Measurements from ENCODE around the gene UBE2N.
"Not testable (repeated sequence)": the region's sequence is repeated elsewhere in the genome, so short reads cannot be mapped to it uniquely, and the experiment has no call there.

UBE2N gene

DNA sequence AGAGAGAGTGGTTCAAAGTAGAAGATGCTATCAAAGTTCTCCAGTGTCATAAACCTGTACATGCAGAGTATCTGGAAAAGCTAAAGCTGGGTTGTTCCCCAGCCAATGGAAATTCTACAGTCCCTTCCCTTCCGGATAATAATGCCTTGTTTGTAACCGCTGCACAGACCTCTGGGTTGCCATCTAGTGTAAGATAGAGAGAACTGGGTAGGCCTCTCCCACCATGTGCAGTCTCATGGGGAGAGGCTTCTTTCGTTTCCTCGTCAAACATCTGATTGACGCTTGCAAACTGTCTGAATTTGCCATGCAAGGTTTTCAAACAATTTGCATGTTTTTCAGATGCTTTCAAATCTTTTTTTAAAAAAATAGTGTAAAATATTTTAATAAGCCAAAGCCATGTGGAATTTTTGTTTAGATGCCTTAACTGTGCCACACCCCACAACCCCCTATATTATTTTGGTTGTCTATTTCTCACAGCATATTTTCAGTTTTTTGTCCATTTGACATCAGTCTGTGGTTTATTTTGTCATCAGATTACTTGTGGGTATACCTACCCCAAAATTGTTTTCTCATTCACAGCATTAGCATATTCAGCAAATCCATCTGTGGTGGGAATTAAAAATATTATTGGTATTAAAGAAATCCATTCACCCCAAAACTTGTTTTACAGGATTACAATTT lies 42.4 kb downstream of the UBE2N start:
- not testable (repeated sequence) for H3K27ac ChIP-seq (replicated peaks); DNase-seq (ENCODE audit: low read depth in 1 of 2, low spot score in 1 of 2); H3K27me3 ChIP-seq (ENCODE audit: insufficient read depth, poor library complexity, severe bottlenecking); H3K4me3 ChIP-seq (replicated peaks; ENCODE audit: insufficient read depth, low read length)

DNA sequence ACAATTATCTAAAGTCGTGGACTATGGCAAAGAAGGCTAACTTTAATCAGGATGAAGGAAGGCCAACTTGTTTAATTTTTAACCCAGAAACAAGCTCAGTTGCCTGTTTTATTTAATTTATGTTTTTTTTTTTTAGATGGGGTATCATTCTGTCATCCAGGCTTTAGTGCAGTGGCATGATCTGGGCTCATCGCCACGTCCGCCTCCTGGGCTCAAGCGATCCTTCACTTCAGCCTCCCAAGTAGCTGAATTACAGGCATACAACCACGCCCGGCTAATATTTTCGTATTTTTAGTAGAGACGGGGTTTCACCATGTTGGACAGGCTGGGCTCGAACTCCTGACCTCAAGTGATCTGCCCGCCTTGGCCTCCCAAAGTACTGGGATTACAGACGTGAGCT lies 44.3 kb downstream of the UBE2N start:
- TF ChIP-seq, protein P1, sequence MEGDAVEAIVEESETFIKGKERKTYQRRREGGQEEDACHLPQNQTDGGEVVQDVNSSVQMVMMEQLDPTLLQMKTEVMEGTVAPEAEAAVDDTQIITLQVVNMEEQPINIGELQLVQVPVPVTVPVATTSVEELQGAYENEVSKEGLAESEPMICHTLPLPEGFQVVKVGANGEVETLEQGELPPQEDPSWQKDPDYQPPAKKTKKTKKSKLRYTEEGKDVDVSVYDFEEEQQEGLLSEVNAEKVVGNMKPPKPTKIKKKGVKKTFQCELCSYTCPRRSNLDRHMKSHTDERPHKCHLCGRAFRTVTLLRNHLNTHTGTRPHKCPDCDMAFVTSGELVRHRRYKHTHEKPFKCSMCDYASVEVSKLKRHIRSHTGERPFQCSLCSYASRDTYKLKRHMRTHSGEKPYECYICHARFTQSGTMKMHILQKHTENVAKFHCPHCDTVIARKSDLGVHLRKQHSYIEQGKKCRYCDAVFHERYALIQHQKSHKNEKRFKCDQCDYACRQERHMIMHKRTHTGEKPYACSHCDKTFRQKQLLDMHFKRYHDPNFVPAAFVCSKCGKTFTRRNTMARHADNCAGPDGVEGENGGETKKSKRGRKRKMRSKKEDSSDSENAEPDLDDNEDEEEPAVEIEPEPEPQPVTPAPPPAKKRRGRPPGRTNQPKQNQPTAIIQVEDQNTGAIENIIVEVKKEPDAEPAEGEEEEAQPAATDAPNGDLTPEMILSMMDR (IDR thresholded peaks at IDR 0.05; ENCODE audit: insufficient read depth, low read length) = no peak
- TF ChIP-seq GABPA (IDR thresholded peaks at IDR 0.05; ENCODE audit: low read depth) = no peak
- TF ChIP-seq SPI1 (IDR thresholded peaks at IDR 0.05; ENCODE audit: borderline replicate concordance, low read depth) = no peak
- TF ChIP-seq POLR2AphosphoS5 (IDR thresholded peaks at IDR 0.05; ENCODE audit: low read depth) = no peak
- TF ChIP-seq, protein P2, sequence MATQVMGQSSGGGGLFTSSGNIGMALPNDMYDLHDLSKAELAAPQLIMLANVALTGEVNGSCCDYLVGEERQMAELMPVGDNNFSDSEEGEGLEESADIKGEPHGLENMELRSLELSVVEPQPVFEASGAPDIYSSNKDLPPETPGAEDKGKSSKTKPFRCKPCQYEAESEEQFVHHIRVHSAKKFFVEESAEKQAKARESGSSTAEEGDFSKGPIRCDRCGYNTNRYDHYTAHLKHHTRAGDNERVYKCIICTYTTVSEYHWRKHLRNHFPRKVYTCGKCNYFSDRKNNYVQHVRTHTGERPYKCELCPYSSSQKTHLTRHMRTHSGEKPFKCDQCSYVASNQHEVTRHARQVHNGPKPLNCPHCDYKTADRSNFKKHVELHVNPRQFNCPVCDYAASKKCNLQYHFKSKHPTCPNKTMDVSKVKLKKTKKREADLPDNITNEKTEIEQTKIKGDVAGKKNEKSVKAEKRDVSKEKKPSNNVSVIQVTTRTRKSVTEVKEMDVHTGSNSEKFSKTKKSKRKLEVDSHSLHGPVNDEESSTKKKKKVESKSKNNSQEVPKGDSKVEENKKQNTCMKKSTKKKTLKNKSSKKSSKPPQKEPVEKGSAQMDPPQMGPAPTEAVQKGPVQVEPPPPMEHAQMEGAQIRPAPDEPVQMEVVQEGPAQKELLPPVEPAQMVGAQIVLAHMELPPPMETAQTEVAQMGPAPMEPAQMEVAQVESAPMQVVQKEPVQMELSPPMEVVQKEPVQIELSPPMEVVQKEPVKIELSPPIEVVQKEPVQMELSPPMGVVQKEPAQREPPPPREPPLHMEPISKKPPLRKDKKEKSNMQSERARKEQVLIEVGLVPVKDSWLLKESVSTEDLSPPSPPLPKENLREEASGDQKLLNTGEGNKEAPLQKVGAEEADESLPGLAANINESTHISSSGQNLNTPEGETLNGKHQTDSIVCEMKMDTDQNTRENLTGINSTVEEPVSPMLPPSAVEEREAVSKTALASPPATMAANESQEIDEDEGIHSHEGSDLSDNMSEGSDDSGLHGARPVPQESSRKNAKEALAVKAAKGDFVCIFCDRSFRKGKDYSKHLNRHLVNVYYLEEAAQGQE (IDR thresholded peaks at IDR 0.05; ENCODE audit: insufficient replicate concordance, low read depth) = no peak
- no peaks in the 10 kb centered on the region for H3K27me3 ChIP-seq (ENCODE audit: insufficient read depth, poor library complexity, severe bottlenecking)
- no peak overlapping the region for H3K4me3 ChIP-seq (replicated peaks; ENCODE audit: insufficient read depth, low read length)
- DNase-seq (ENCODE audit: low read depth in 1 of 2, low spot score in 1 of 2) = no peak
- no peak overlapping the region for H3K27ac ChIP-seq (replicated peaks)

DNA sequence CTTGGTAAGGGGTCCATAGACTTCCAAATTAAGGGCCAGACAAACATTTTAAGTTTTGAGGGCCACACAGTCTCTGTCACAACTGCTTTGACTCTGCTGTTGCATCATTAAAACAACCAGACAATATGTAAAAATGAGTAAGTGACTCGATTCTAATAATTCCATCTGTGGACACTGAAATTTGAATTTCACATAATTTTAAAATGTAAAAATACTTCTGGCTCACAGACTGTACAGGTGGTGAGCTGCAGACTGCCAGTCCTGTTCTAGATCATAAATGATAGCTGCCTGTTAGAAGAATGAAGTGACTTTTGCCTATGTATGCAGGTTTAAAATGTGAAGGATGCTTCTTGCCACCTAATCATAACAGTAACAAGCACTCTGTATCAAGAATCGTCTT lies 48.3 kb downstream of the UBE2N start:
- H3K4me3 ChIP-seq (replicated peaks; ENCODE audit: insufficient read depth, low read length) = no peak overlapping the region
- TF ChIP-seq SPI1 (IDR thresholded peaks at IDR 0.05; ENCODE audit: borderline replicate concordance, low read depth) (no peak), GABPA (IDR thresholded peaks at IDR 0.05; ENCODE audit: low read depth) (no peak), POLR2AphosphoS5 (IDR thresholded peaks at IDR 0.05; ENCODE audit: low read depth) (no peak)
- TF ChIP-seq, protein P1 (IDR thresholded peaks at IDR 0.05; ENCODE audit: insufficient read depth, low read length) = no peak
- TF ChIP-seq, protein P2 (IDR thresholded peaks at IDR 0.05; ENCODE audit: insufficient replicate concordance, low read depth) = no peak

DNA sequence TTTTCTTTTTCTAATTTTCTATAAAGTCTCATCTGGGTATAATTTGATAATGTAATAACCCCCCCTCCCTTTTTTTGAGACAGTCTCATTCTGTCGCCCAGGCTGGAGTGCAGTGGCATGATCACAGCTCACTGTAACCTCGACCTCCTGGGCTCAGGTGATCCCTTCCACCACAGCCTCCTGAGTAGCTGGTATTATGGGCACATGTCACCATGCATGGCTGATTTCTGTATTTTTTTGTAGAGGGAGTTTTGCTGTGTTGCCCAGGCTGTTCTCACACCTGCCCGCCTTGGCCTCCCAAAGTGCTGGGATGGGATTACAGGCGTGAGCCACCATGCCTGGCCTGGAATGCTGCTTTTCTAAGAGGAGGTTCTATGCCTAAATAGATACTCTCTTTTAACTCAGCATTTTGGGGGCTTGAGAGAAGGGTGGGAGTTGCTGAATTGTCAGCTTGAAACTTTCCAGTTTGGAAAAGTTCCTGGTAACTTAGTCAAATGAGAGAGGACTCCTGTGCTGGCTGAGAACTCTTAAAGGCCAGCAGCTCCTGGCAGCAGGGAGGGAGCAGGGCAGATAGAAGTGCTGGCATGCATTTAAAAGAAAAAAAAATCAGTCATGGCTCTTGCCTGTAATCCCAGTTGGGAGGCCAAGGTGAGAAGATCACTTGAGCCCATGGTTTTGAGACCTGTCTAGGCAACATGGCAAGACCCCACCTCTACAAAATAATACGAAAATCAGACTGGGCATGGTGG lies 51.0 kb downstream of the UBE2N start:
- DNase-seq (ENCODE audit: low read depth in 1 of 2, low spot score in 1 of 2) = no peak
- peak overlapping the region; percentile 26; the same call in 1 of the 2 replicates for H3K27ac ChIP-seq (replicated peaks)
- H3K4me3 ChIP-seq (replicated peaks; ENCODE audit: insufficient read depth, low read length) = no peak overlapping the region
- no peaks in the 10 kb centered on the region for H3K27me3 ChIP-seq (ENCODE audit: insufficient read depth, poor library complexity, severe bottlenecking)
- no peak for TF ChIP-seq POLR2AphosphoS5 (IDR thresholded peaks at IDR 0.05; ENCODE audit: low read depth)
- TF ChIP-seq GABPA (IDR thresholded peaks at IDR 0.05; ENCODE audit: low read depth) = no peak
- TF ChIP-seq, protein P2 (IDR thresholded peaks at IDR 0.05; ENCODE audit: insufficient replicate concordance, low read depth) = no peak
- TF ChIP-seq, protein P1 (IDR thresholded peaks at IDR 0.05; ENCODE audit: insufficient read depth, low read length) = no peak
- no peak for TF ChIP-seq SPI1 (IDR thresholded peaks at IDR 0.05; ENCODE audit: borderline replicate concordance, low read depth)

More for the DNA sequence above, 48.3 kb downstream of the UBE2N start:
- H3K27me3 ChIP-seq (ENCODE audit: insufficient read depth, poor library complexity, severe bottlenecking) = no peaks in the 10 kb centered on the region
- no peak for DNase-seq (ENCODE audit: low read depth in 1 of 2, low spot score in 1 of 2)
- no peak overlapping the region for H3K27ac ChIP-seq (replicated peaks)
